GM19328 (cell line): ENCODE data around the gene OTOP3.

Experiments
- ATAC-seq: cut with Tn5 transposase; IDR thresholded peaks from one replicate; pipeline ENCODE4 v1.9.1; 2021; ENCODE audit warnings: mild to moderate bottlenecking, moderate library complexity; ENCODE audit not compliant: unreplicated experiment

Gene OTOP3

GRCh38 chr17:74938194-74938950 is 2.7 kb downstream of the OTOP3 start:
- no peak for ATAC-seq

GRCh38 chr17:74939534-74939933 is 3.8 kb downstream of the OTOP3 start:
- ATAC-seq = no peak

- ATAC-seq = no peak
These were observed 5.5 kb downstream of the OTOP3 start for GRCh38 chr17:74941128-74941725.

- ATAC-seq = no peak
These were observed 8.3 kb downstream of the OTOP3 start for GRCh38 chr17:74943808-74944522.

GRCh38 chr17:74945543-74945942 is 9.8 kb downstream of the OTOP3 start:
- no peak for ATAC-seq

GRCh38 chr17:74946641-74947040 is 10.9 kb downstream of the OTOP3 start:
- ATAC-seq = no peak

- no peak for ATAC-seq
These were observed 11.5 kb downstream of the OTOP3 start for GRCh38 chr17:74947041-74947754.

- ATAC-seq = no peak
These were observed 13.9 kb downstream of the OTOP3 start for GRCh38 chr17:74949455-74950115.

GRCh38 chr17:74950207-74950606 is 14.5 kb downstream of the OTOP3 start:
- ATAC-seq = no peak

GRCh38 chr17:74951065-74951464 is 15.4 kb downstream of the OTOP3 start:
- ATAC-seq = no peak

- no peak for ATAC-seq
These were observed 16.2 kb downstream of the OTOP3 start for GRCh38 chr17:74951680-74952421.

- no peak for ATAC-seq
These were observed 16.9 kb downstream of the OTOP3 start for GRCh38 chr17:74952431-74953133.

- no peak for ATAC-seq
These were observed 17.5 kb downstream of the OTOP3 start for GRCh38 chr17:74953134-74953687.

GRCh38 chr17:74954115-74954514 is 18.4 kb downstream of the OTOP3 start:
- ATAC-seq = no peak

- ATAC-seq = no peak
These were observed 19.1 kb downstream of the OTOP3 start for GRCh38 chr17:74954665-74955421.

GRCh38 chr17:74956093-74956492 is 20.4 kb downstream of the OTOP3 start:
- no peak for ATAC-seq

GRCh38 chr17:74957935-74958740 is 22.4 kb downstream of the OTOP3 start:
- no peak for ATAC-seq
